Suppressor macrophage treated with lipopolysaccharide for 4 hours (primary cell): Measurements from ENCODE around the gene ST6GAL1.
"Not testable (repeated sequence)": the region's sequence is repeated elsewhere in the genome, so short reads cannot be mapped to it uniquely, and the experiment has no call there.

Experiments used
- DNase-seq: peaks from one replicate; pipeline ENCODE4 v3.0.0-alpha.2; 2020

The ST6GAL1 gene

GRCh38 chr3:186930143-186930640 is at the start of gene ST6GAL1:
ST6GAL1 (plus strand) TSS chr3:186930526; CDS start chr3:187042704, 112,178 bp downstream.
- peak; percentile 53 for DNase-seq

- DNase-seq, result peak; percentile 73
These were observed 48.2 kb upstream of the ST6GAL1 start for GRCh38 chr3:186882150-186882524.

- DNase-seq, result peak; percentile 81
These were observed 47.2 kb upstream of the ST6GAL1 start for GRCh38 chr3:186882881-186883685.

GRCh38 chr3:186883686-186884058 is 46.7 kb upstream of the ST6GAL1 start:
- no peak for DNase-seq

GRCh38 chr3:186884868-186885267 is 45.5 kb upstream of the ST6GAL1 start:
- not testable (repeated sequence) for DNase-seq

GRCh38 chr3:186886202-186886981 is 43.9 kb upstream of the ST6GAL1 start:
- no peak for DNase-seq

GRCh38 chr3:186887507-186887938 is 42.8 kb upstream of the ST6GAL1 start:
- DNase-seq, result not testable (repeated sequence)

GRCh38 chr3:186888569-186888968 is 41.8 kb upstream of the ST6GAL1 start:
- DNase-seq, result no peak

- not testable (repeated sequence) for DNase-seq
These were observed 40.6 kb upstream of the ST6GAL1 start for GRCh38 chr3:186889698-186890097.

GRCh38 chr3:186890911-186891310 is 39.4 kb upstream of the ST6GAL1 start:
- DNase-seq, result no peak

GRCh38 chr3:186893071-186893470 is 37.3 kb upstream of the ST6GAL1 start:
- DNase-seq, result not testable (repeated sequence)

GRCh38 chr3:186895406-186895805 is 34.9 kb upstream of the ST6GAL1 start:
- no peak for DNase-seq

- DNase-seq, result no peak
These were observed 34.3 kb upstream of the ST6GAL1 start for GRCh38 chr3:186896006-186896405.

GRCh38 chr3:186896875-186897274 is 33.5 kb upstream of the ST6GAL1 start:
- DNase-seq, result no peak

GRCh38 chr3:186901135-186901734 is 29.1 kb upstream of the ST6GAL1 start:
- no peak for DNase-seq

- DNase-seq, result no peak
These were observed 28.2 kb upstream of the ST6GAL1 start for GRCh38 chr3:186902154-186902553.

- no peak for DNase-seq
These were observed 27.6 kb upstream of the ST6GAL1 start for GRCh38 chr3:186902713-186903112.

GRCh38 chr3:186903676-186904075 is 26.6 kb upstream of the ST6GAL1 start:
- not testable (repeated sequence) for DNase-seq

- DNase-seq, result not testable (repeated sequence)
These were observed 23.3 kb upstream of the ST6GAL1 start for GRCh38 chr3:186907075-186907474.

GRCh38 chr3:186909078-186909853 is 21.1 kb upstream of the ST6GAL1 start:
- DNase-seq, result no peak

GRCh38 chr3:186915806-186916796 is 14.2 kb upstream of the ST6GAL1 start:
- peak; percentile 45 for DNase-seq
